K562 (cell line): ENCODE data around the gene RGS6. TPM values are rescaled to one million over a fixed set of nuclear protein-coding genes. Genes with fewer than 3 reads are reported as not detected.

ENCODE experiments used
- ATAC-seq: fragments of 200-7000 bp; cut with Tn5 transposase; 3 replicates; pipeline ENCODE4 v1.9.1; 2020; ENCODE audit warnings: moderate library complexity
- BruUV-seq: library from RNA; stranded (reverse); fragments of 400-500 nt; replicated peaks from 2 replicates; lab custom pipeline; 2021; lab: Mats Ljungman, UMichigan
- CTCF ChIA-PET: fragments of 300-600 bp; formaldehyde crosslinking; extraction: SDS; loops from one replicate; lab custom pipeline; 2021; ENCODE audit warnings: low intra/inter-chr PET ratio; lab: Yijun Ruan, JAX
- POLR2A ChIA-PET: fragments of 300-600, 350-650 bp; sonication (Branson Sonifier 250); formaldehyde crosslinking; extraction: SDS; loops from one replicate; lab custom pipeline; 2021; ENCODE audit warnings: antibody characterized with exemption, inconsistent platforms; lab: Yijun Ruan, JAX
- DNase-seq, 4 experiments: peaks; one replicate each; pipeline versions ENCODE4 v3.0.0 to v3.0.0-alpha.2; 2011 to 2018; ENCODE audit warnings: low spot score in 3 of 4, mixed read lengths in 3 of 4; ENCODE audit errors: extremely low read depth in 1 of 4
- FAIRE-seq: peaks from 2 replicates; lab custom pipeline; 2011; peaks lifted over from hg19 to GRCh38; lab: Jason Lieb, UNC
- H2AFZ ChIP-seq: 2 replicates; pipeline ENCODE4 v1.6.0; 2011; ENCODE audit warnings: low read depth, low read length, control low read depth, inconsistent platforms
- H3K27ac ChIP-seq: fragments of 200-600 bp; 3 replicates; pipeline ENCODE4 v1.8.0; 2011; ENCODE audit warnings: low read depth, mild to moderate bottlenecking, control low read depth, inconsistent platforms, low read length, moderate library complexity, mixed read lengths; ENCODE audit errors: extremely low read depth
- H3K27me3 ChIP-seq, 2 experiments: fragments of 300-600 bp in 1 of 2; 2 replicates in 1 of 2; 3 replicates in 1 of 2; pipeline versions ENCODE4 v1.6.0 to v1.8.0; 2011; ENCODE audit warnings: inconsistent platforms in 2 of 2, low read length in 2 of 2, mild to moderate bottlenecking in 1 of 2, mixed read lengths in 1 of 2, moderate library complexity in 1 of 2; ENCODE audit not compliant: control insufficient read depth in 2 of 2, insufficient read depth in 2 of 2
- H3K36me3 ChIP-seq: fragments of 300-600 bp; 3 replicates; pipeline ENCODE4 v1.8.0; 2011; ENCODE audit warnings: mild to moderate bottlenecking, low read length, inconsistent platforms; ENCODE audit not compliant: control insufficient read depth, insufficient read depth
- H3K4me1 ChIP-seq, 2 experiments: fragments of 200-600 bp in 1 of 2; replicated peaks in 1 of 2; 2 replicates in 1 of 2; 3 replicates in 1 of 2; pipeline versions ENCODE4 v1.5.1 to v1.8.0; 2011; ENCODE audit warnings: inconsistent platforms in 2 of 2, low read length in 2 of 2, mild to moderate bottlenecking in 1 of 2, mixed read lengths in 1 of 2, moderate library complexity in 1 of 2; ENCODE audit not compliant: control insufficient read depth in 2 of 2, insufficient read depth in 2 of 2
- H3K4me2 ChIP-seq: 2 replicates; pipeline ENCODE4 v1.6.1; 2011; ENCODE audit warnings: low read length, control low read depth, inconsistent platforms, mixed read lengths; ENCODE audit not compliant: insufficient read depth
- H3K4me3 ChIP-seq: fragments of 200-600 bp; sonication (generic), shearing (Covaris generic); 2 replicates; pipeline ENCODE4 v1.5.1; 2016; ENCODE audit warnings: control low read depth, inconsistent platforms
- H3K79me2 ChIP-seq: fragments of 200-600 bp; 3 replicates; pipeline ENCODE4 v1.8.0; 2011; ENCODE audit warnings: low read length, inconsistent platforms; ENCODE audit not compliant: control insufficient read depth, insufficient read depth
- H3K9ac ChIP-seq, 2 experiments: 2 replicates each; pipeline versions ENCODE4 v1.6.0 to v1.6.1; 2011; ENCODE audit warnings: low read depth in 2 of 2, low read length in 2 of 2, control low read depth in 1 of 2, inconsistent platforms in 1 of 2, mild to moderate bottlenecking in 1 of 2, mixed read lengths in 1 of 2; ENCODE audit not compliant: insufficient read depth in 1 of 2
- H3K9me1 ChIP-seq: one replicate; pipeline ENCODE4 v1.6.0; 2011; ENCODE audit warnings: inconsistent platforms, mild to moderate bottlenecking, low read length, moderate library complexity; ENCODE audit not compliant: control insufficient read depth, insufficient read depth
- H3K9me3 ChIP-seq: replicated peaks from 2 replicates; pipeline ENCODE4 v1.5.1; 2011; ENCODE audit warnings: low read depth, low read length, inconsistent platforms; ENCODE audit not compliant: control insufficient read depth, insufficient read depth
- H4K20me1 ChIP-seq: replicated peaks from 2 replicates; pipeline ENCODE4 v1.6.1; 2011; ENCODE audit warnings: low read length, inconsistent platforms, mixed read lengths; ENCODE audit not compliant: control insufficient read depth, insufficient read depth
- ARID2 ChIP-seq: fragments of 450-650 bp; IDR thresholded peaks from 2 replicates; pipeline ENCODE4 v1.6.1; 2017; ENCODE audit warnings: antibody characterized with exemption, mild to moderate bottlenecking
- BDP1 ChIP-seq: IDR thresholded peaks from 3 replicates; pipeline ENCODE4 v1.6.1; 2011; ENCODE audit not compliant: insufficient read length, insufficient read depth
- C11orf30 ChIP-seq: fragments of 450-650 bp; IDR thresholded peaks from 2 replicates; pipeline ENCODE4 v1.6.1; 2016; ENCODE audit warnings: low read depth, mild to moderate bottlenecking
- FOXA3 ChIP-seq, 2 experiments: fragments of 450-650 bp in 1 of 2; sonication (generic) in 1 of 2; formaldehyde crosslinking; IDR thresholded peaks in 1 of 2; conservative IDR thresholded peaks in 1 of 2; 2 replicates each; pipeline versions ENCODE4 v1.4.0 to v1.8.0; 2020 to 2022; ENCODE audit warnings: mild to moderate bottlenecking in 2 of 2, missing genetic modification reagents in 1 of 2
- HMGXB4 ChIP-seq: sonication (generic); formaldehyde crosslinking; IDR thresholded peaks from 2 replicates; pipeline ENCODE4 v1.8.1; 2023; ENCODE audit warnings: mild to moderate bottlenecking, missing genetic modification reagents
- MNT ChIP-seq, 2 experiments: fragments of 450-650 bp; conservative IDR thresholded peaks; 2 replicates each; pipeline ENCODE4 v1.6.1; 2017; ENCODE audit warnings: mild to moderate bottlenecking in 2 of 2, moderate library complexity in 2 of 2
- SREBF2 ChIP-seq: sonication (generic); formaldehyde crosslinking; IDR thresholded peaks from 2 replicates; pipeline ENCODE4 v1.4.0; 2020; ENCODE audit warnings: mild to moderate bottlenecking, missing genetic modification reagents
- TFE3 ChIP-seq: fragments of 450-650 bp; formaldehyde crosslinking; IDR thresholded peaks from 2 replicates; pipeline ENCODE4 v1.4.0; 2020; ENCODE audit warnings: mild to moderate bottlenecking, mixed read lengths
- ZBTB9 ChIP-seq: fragments of 450-650 bp; formaldehyde crosslinking; IDR thresholded peaks from 2 replicates; pipeline ENCODE4 v1.4.0; 2020; ENCODE audit warnings: mild to moderate bottlenecking, moderate library complexity
- ZFX ChIP-seq: sonication (generic); formaldehyde crosslinking; IDR thresholded peaks from 2 replicates; pipeline ENCODE4 v1.8.0; 2022; ENCODE audit warnings: mild to moderate bottlenecking, missing genetic modification reagents, moderate library complexity
- ZNF778 ChIP-seq: fragments of 450-650 bp; formaldehyde crosslinking; IDR thresholded peaks from 2 replicates; pipeline ENCODE4 v1.4.0; 2020; ENCODE audit warnings: mild to moderate bottlenecking, moderate library complexity
- WGBS: fragments of 100-300 bp; shearing (Covaris generic); methylation state at CpG from one replicate; pipeline ENCODE4 v1.1.6; 2016; ENCODE audit warnings: low coverage, mixed read lengths; ENCODE audit not compliant: insufficient coverage; ENCODE audit errors: missing lambda C conversion rate; 5-methylcytosine and 5-hydroxymethylcytosine counted together
- in situ Hi-C: fragments of 300-500 bp; cut with MboI; formaldehyde crosslinking; loops from 4 replicates; pipeline ENCODE4 v1.15.0; 2018; ENCODE audit warnings: inconsistent platforms, mixed read lengths
- intact Hi-C: fragments of 100-400 bp; cut with micrococcal nuclease; formaldehyde crosslinking; loops from 2 replicates; pipeline ENCODE4 v1.14.2; 2022
- polyA plus RNA-seq, 8 experiments: library from polyadenylated mRNA; depleted of rRNA in 4 of 8; stranded (reverse) in 5 of 8; unstranded in 3 of 8; fragments of >200 nt; fragmentation: Nextera tagmentation in 2 of 8; fragmentation: Illumina TruSeq in 1 of 8; extraction: Ambion mirVana in 2 of 8; extraction: Trizol in 1 of 8; gene quantifications; 2 replicates each; pipeline versions ENCODE4 v1.2.1 to v1.2.3, GENCODE V29; 2011 to 2014; ENCODE audit warnings: inconsistent platforms in 1 of 8, missing spikeins in 1 of 8
- total RNA-seq, 7 experiments: library from RNA; depleted of rRNA in 6 of 7; stranded (reverse); fragments of >200 nt in 6 of 7; fragmentation: Illumina TruSeq in 2 of 7; extraction: Trizol in 2 of 7; gene quantifications; 2 replicates each; pipeline versions ENCODE4 v1.2.1 to v1.2.3, GENCODE V29; 2011 to 2021; ENCODE audit warnings: low replicate concordance in 1 of 7

RGS6 gene
- total and polyA plus RNA-seq, 9 of the 15 experiments (the other 6 are each of a cell fraction or from before 2014, with no cell fraction given), result not detected

- 6% methylated on average over 3 of the region's 3 CpGs for WGBS
- Histone ChIP-seq H3K27ac (no peak overlapping the region), H3K9me3 (no peaks in the 10 kb centered on the region), H3K4me1 (no peaks in the 10 kb centered on the region), H2AFZ (no peak overlapping the region), H3K9me1 (no peaks in the 10 kb centered on the region), H3K4me3 (no peak overlapping the region), H3K36me3 (no peaks in the 10 kb centered on the region), H4K20me1 (no peaks in the 10 kb centered on the region), H3K9ac (no peak overlapping the region), H3K27me3 (no peaks in the 10 kb centered on the region), H3K4me2 (no peak overlapping the region), H3K79me2 (no peaks in the 10 kb centered on the region)
- intact Hi-C loops (no loop called here), in situ Hi-C loops (no loop called here)
- no TSS peak for BruUV-seq
- ChIA-PET CTCF (no interaction called here), POLR2A (no interaction called here)
- ATAC-seq (no peak), FAIRE-seq (no peak), DNase-seq (no peak)
- TF ChIP-seq BDP1, result no peak
- TF ChIP-seq SREBF2, result no peak
- no peak for TF ChIP-seq MNT (conservative IDR thresholded peaks at IDR 0.05)
- no peak for TF ChIP-seq C11orf30
- TF ChIP-seq ZBTB9 (CRISPR knock-in tag), result no peak
- TF ChIP-seq ZFX, result no peak
- no peak for TF ChIP-seq HMGXB4
- TF ChIP-seq ARID2, result no peak
- no peak for TF ChIP-seq TFE3 (CRISPR knock-in tag)
- no peak for TF ChIP-seq ZNF778
- no peak for TF ChIP-seq FOXA3 (CRISPR knock-in tag; conservative IDR thresholded peaks at IDR 0.05 in 1 of 2, IDR thresholded peaks at IDR 0.05 in 1 of 2)
Measured at GRCh38 chr14:72377016-72377415, 444.8 kb downstream of the RGS6 start.
